A673 (cell line): ENCODE results near the gene CDH4. TPM values are rescaled to one million over a fixed set of nuclear protein-coding genes. Genes with fewer than 3 reads are reported as not detected.

Experiments
- BruUV-seq: library from RNA; stranded (reverse); fragments of 400-500 nt; replicated peaks from 2 replicates; lab custom pipeline; 2021; lab: Mats Ljungman, UMichigan
- CTCF ChIA-PET: fragments of 300-600 bp; sonication (Branson Sonifier 250); formaldehyde crosslinking; loops from one replicate; lab custom pipeline; 2022; ENCODE audit warnings: antibody characterized with exemption; lab: Charles Lee
- POLR2A ChIA-PET: fragments of 300-600 bp; sonication (Branson Sonifier 250); formaldehyde crosslinking; loops from one replicate; lab custom pipeline; 2022; ENCODE audit warnings: antibody characterized with exemption; ENCODE audit not compliant: low non-redundant PET; lab: Charles Lee
- DNase-seq: peaks from one replicate; pipeline ENCODE4 v3.0.0-alpha.2; 2015; ENCODE audit warnings: low spot score
- H3K27ac ChIP-seq: fragments of 200-600 bp; sonication (generic); 2 replicates; pipeline ENCODE4 v1.5.1; 2016; ENCODE audit warnings: mixed run types, low read depth, mild to moderate bottlenecking, mixed read lengths, antibody characterized with exemption, low read length; ENCODE audit not compliant: poor library complexity, severe bottlenecking
- H3K27me3 ChIP-seq: fragments of 200-600 bp; sonication (generic); replicated peaks from 2 replicates; pipeline ENCODE4 v1.6.1; 2017; ENCODE audit warnings: mixed run types, low read depth, mild to moderate bottlenecking, mixed read lengths, antibody characterized with exemption, low read length; ENCODE audit not compliant: insufficient read depth, poor library complexity
- H3K36me3 ChIP-seq: fragments of 200-600 bp; sonication (generic); 2 replicates; pipeline ENCODE4 v1.6.1; 2016; ENCODE audit warnings: mixed run types, mild to moderate bottlenecking, mixed read lengths, antibody characterized with exemption, low read length; ENCODE audit not compliant: insufficient read depth, poor library complexity, severe bottlenecking
- H3K4me1 ChIP-seq: fragments of 200-600 bp; sonication (generic); 2 replicates; pipeline ENCODE4 v1.6.1; 2017; ENCODE audit warnings: mixed run types, mild to moderate bottlenecking, mixed read lengths, antibody characterized with exemption, low read length; ENCODE audit not compliant: insufficient read depth, poor library complexity, severe bottlenecking
- H3K4me3 ChIP-seq: fragments of 200-600 bp; sonication (generic); 2 replicates; pipeline ENCODE4 v1.5.1; 2016; ENCODE audit warnings: low read depth, mixed run types, mild to moderate bottlenecking, mixed read lengths, low read length; ENCODE audit not compliant: poor library complexity, severe bottlenecking
- H3K9me3 ChIP-seq: fragments of 200-600 bp; sonication (generic); 2 replicates; pipeline ENCODE4 v1.6.1; 2016; ENCODE audit warnings: mixed run types, low read depth, mild to moderate bottlenecking, mixed read lengths, antibody characterized with exemption, low read length; ENCODE audit not compliant: poor library complexity, severe bottlenecking
- CTCF ChIP-seq: fragments of 300-800, 200-600 bp; sonication (generic); conservative IDR thresholded peaks from 2 replicates; pipeline ENCODE4 v1.5.1; 2017; ENCODE audit warnings: low read depth, mild to moderate bottlenecking, antibody characterized with exemption, low read length, moderate library complexity, mixed read lengths
- EZH2 ChIP-seq: fragments of 200-600 bp; sonication (generic); IDR thresholded peaks from 2 replicates; pipeline ENCODE4 v1.6.1; 2017; ENCODE audit warnings: borderline replicate concordance, low read depth, mild to moderate bottlenecking, mixed read lengths, antibody characterized with exemption, low read length; ENCODE audit not compliant: poor library complexity, severe bottlenecking
- intact Hi-C: fragments of 100-400 bp; cut with micrococcal nuclease; formaldehyde crosslinking; loops from one replicate; pipeline ENCODE4 v1.10.0; 2022; ENCODE audit not compliant: unreplicated experiment
- total RNA-seq: library from RNA; stranded (reverse); gene quantifications from 2 replicates; pipeline ENCODE4 v1.2.3, GENCODE V29; 2021

Gene CDH4
- total RNA-seq, 1 experiment from 2014 or later = 8.3 TPM

- no peak for DNase-seq
Measured at GRCh38 chr20:61476956-61477355, 224.9 kb downstream of the CDH4 start.

GRCh38 chr20:61477451-61477861, 225.4 kb downstream of the CDH4 start:
- DNase-seq = no peak
- H3K27ac ChIP-seq = no peak overlapping the region
- H3K27me3 ChIP-seq = peaks cover 24% of the 10 kb centered on the region
- H3K4me1 ChIP-seq = no peaks in the 10 kb centered on the region
- ChIA-PET POLR2A (no interaction called here), CTCF (no interaction called here)
- BruUV-seq = no TSS peak
- intact Hi-C loops = no loop called here
- no peak for TF ChIP-seq EZH2
- TF ChIP-seq CTCF = no peak
- no peaks in the 10 kb centered on the region for H3K36me3 ChIP-seq
- no peaks in the 10 kb centered on the region for H3K9me3 ChIP-seq
- no peak overlapping the region for H3K4me3 ChIP-seq

More at GRCh38 chr20:61476956-61477355, 224.9 kb downstream of the CDH4 start:
- no peak overlapping the region for H3K27ac ChIP-seq
- H3K4me1 ChIP-seq = no peaks in the 10 kb centered on the region
- peaks cover 29% of the 10 kb centered on the region for H3K27me3 ChIP-seq
- H3K9me3 ChIP-seq = no peaks in the 10 kb centered on the region
- BruUV-seq = no TSS peak
- ChIA-PET CTCF (no interaction called here), POLR2A (no interaction called here)
- intact Hi-C loops = no loop called here
- H3K36me3 ChIP-seq = no peaks in the 10 kb centered on the region
- no peak overlapping the region for H3K4me3 ChIP-seq
- no peak for TF ChIP-seq EZH2
- TF ChIP-seq CTCF = no peak

GRCh38 chr20:61478094-61478493, 226.0 kb downstream of the CDH4 start:
- Histone ChIP-seq H3K4me1 (no peaks in the 10 kb centered on the region), H3K4me3 (no peak overlapping the region), H3K27me3 (peaks cover 17% of the 10 kb centered on the region), H3K27ac (no peak overlapping the region), H3K36me3 (no peaks in the 10 kb centered on the region), H3K9me3 (no peaks in the 10 kb centered on the region)
- CTCF ChIA-PET = no interaction called here
- no peak for DNase-seq
- no TSS peak for BruUV-seq
- TF ChIP-seq EZH2 (no peak), CTCF (no peak)
- POLR2A ChIA-PET = no interaction called here
- intact Hi-C loops = no loop called here
